GM19395 (cell line): ENCODE data around the gene LNPK.
"Not testable (repeated sequence)": the region's sequence is repeated elsewhere in the genome, so short reads cannot be mapped to it uniquely, and the experiment has no call there.

Source experiments
- ATAC-seq: cut with Tn5 transposase; IDR thresholded peaks from one replicate; pipeline ENCODE4 v1.9.1; 2021; ENCODE audit warnings: mild to moderate bottlenecking, moderate library complexity; ENCODE audit not compliant: unreplicated experiment

LNPK gene

DNA sequence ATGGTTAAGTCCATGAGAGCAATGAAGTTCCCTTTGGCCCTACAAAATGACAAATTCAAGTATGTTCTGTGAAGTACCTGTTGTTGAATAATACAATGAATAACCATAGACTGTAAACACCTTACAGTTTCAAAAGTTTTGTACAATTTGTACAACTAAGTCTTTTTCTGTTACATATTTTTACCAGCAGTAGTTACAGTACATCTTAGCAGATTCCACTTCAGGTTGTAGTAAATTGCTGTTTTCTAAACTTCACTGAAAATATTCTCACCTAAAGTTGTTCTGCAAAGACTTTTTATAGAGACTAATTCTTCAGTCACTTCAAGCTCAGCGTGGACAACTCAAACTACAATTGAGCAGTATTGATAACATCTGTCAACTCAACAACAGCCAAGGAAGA is 28.7 kb downstream of the LNPK start:
- ATAC-seq: no peak

DNA sequence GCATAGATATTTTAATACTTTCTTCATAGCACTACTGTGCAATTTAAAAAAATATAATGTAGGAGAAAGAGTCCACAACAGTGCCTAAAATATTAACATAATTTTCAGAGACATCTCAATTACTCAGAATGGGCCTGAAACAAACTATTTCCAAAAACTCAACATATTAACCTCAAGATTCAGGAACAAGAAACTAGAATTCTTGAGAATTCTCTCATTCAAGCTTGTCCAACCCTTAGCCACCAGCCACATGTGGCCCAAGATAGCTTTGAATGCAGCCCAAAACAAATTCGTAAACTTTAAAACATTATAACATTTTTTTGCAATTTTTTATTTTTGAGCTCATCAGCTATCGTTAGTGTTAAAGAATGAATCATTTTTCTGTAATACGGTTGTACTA is 35.2 kb downstream of the LNPK start:
- no peak for ATAC-seq

GRCh38 chr2:175965773-175966172 is 36.3 kb downstream of the LNPK start:
- no peak for ATAC-seq

- no peak for ATAC-seq
Measured at GRCh38 chr2:175964195-175964594, 37.9 kb downstream of the LNPK start.

GRCh38 chr2:175963171-175963570 is 38.9 kb downstream of the LNPK start:
- not testable (repeated sequence) for ATAC-seq

- no peak for ATAC-seq
Measured at GRCh38 chr2:175957845-175958244, 44.2 kb downstream of the LNPK start.

GRCh38 chr2:175955136-175955535 is 46.9 kb downstream of the LNPK start:
- no peak for ATAC-seq

DNA sequence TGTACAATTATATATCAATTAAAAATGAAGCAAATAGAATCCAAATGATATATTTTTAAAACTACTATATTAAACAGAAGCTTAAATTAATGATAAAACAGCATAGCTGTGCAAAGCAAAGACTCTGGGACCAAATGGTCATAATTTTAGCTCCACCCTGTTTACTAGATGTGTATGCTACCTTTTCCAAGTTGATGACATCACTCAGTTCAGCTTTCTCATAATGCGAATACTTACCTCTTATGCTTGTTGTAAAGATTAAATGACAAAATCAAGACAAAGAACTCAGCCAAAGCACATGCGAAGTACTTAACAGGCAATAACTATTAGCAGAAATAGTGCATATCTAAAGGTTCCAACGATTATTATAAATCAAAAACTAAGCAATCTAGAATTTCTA is 51.6 kb downstream of the LNPK start:
- no peak for ATAC-seq

- ATAC-seq: no peak
Measured at GRCh38 chr2:175948191-175948590, 53.9 kb downstream of the LNPK start.

- no peak for ATAC-seq
Measured at GRCh38 chr2:175947073-175947472, 55.0 kb downstream of the LNPK start.

DNA sequence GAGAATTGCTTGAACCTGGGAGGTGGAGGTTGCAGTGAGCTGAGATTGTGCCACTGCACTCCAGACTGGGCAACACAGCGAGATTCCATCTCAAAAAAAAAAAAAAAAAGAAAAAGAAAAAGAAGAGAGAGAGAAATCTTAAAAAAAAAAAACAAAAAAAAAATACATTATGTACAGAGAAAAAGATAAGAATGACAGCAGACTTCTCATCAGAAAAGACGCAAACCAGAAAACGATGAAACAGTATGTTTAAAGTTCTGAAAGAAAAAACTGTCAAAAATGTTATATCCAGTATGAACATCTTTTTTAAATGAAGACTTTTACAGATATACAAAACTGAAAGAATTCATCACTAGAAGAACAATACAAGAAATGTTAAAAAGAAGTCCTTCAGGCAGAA is 60.4 kb downstream of the LNPK start:
- no peak for ATAC-seq

- no peak for ATAC-seq
Measured at GRCh38 chr2:175937216-175937615, 64.9 kb downstream of the LNPK start.

GRCh38 chr2:175935289-175936181 is 66.5 kb downstream of the LNPK start:
- ATAC-seq: no peak

- ATAC-seq: no peak
Measured at GRCh38 chr2:175932675-175933074, 69.4 kb downstream of the LNPK start.

- ATAC-seq: no peak
Measured at GRCh38 chr2:175931805-175932204, 70.3 kb downstream of the LNPK start.

DNA sequence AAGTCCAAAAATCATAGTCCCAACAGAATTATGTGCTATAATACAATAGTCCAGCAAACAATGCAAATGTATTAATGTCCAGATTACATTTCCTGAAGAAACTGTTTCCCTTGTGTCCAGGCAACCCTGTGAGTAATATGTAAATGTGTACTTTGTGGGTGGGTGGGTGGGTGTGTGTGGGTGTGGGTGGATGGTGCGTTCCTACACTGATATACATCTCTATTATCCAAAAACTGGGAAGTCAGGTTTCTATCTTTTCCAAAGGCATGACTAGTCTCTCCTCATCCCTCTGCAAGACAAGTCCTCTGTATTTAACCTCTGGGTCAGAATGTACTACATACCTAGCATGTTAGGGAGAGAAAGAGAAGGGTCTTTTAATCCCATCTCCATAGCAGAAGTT is 71.6 kb downstream of the LNPK start:
- no peak for ATAC-seq

- ATAC-seq: no peak
Measured at GRCh38 chr2:175929850-175930249, 72.2 kb downstream of the LNPK start.

GRCh38 chr2:175926272-175926671 is 75.8 kb downstream of the LNPK start:
- no peak for ATAC-seq

DNA sequence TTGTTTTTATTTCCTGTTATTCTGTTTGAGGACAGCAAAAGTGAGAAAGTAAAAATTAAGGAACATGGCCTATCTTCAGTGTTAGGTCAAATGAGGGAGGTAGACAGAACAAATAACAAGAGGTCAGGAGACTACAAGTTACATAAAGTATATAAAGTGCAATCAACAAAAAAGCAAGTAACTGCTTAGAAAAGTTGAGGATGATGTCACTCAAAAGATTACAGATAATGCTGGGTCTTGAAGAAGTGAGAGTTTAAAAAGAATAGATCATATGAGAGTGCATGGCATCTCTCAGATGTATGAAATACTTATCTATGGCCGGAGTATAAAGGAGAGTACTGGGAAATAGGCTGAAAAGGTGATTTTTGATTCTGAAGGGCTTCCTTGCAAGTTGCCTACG is 79.9 kb downstream of the LNPK start:
- ATAC-seq: no peak

- no peak for ATAC-seq
Measured at GRCh38 chr2:175918935-175919334, 83.1 kb downstream of the LNPK start.

- no peak for ATAC-seq
Measured at GRCh38 chr2:175914846-175915245, 87.2 kb downstream of the LNPK start.

DNA sequence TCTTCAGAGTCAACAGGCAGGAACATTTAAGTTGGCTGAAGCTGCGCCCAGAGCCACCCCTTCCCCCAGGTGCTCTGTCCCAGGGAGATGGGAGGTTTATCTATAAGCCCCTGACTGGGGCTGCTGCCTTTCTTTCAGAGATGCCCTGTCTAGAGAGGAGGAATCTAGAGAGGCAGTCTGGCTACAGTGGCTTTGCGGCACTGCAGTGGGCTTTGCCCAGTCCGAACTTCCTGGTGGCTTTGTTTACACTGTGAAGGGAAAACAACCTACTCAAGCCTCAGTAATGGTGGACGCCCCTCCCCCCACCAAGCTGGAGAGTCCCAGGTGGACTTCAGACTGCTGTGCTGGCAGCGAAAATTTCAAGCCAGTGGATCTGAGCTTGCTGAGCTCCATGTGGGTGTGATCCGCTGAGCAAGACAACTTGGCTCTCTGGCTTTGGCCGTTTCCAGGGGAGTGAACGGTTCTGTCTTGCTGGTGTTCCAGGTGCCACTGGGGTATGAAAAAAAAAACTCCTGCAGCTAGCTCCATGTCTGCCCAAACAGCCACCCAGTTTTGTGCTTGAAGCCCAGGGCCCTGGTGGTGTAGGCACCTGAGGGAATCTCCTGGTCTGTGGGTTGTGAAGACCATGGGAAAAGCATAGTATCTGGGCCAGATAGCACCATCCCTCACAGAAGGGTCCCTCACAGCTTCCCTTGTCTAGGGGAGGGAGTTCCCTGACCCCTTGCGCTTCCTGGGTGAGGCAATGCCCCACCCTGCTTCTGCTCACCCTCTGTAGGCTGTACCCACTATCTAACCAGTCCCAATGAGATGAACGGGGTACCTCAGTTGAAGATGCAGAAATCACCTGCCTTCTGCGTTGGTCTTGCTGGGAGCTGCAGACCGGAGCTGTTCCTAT is 88.0 kb downstream of the LNPK start:
- not testable (repeated sequence) for ATAC-seq
